Measurements from ENCODE around the gene EIF3F. TPM values are rescaled to one million over a fixed set of nuclear protein-coding genes. Genes with fewer than 3 reads are reported as not detected.

The EIF3F gene
- total RNA-seq, result 259 and 264 TPM in 2 replicates

GRCh38 chr11:7986768-7987559 lies at the start of gene EIF3F:
Gene EIF3F (plus strand): TSS chr11:7987337. CDS start chr11:7987353, 16 bp downstream.

GRCh38 chr11:7941608-7942007 lies 45.5 kb upstream of the EIF3F start, which contains the start of gene OR10A3:
Gene OR10A3 (minus strand): TSS chr11:7941708. CDS start chr11:7939520, 2,188 bp downstream.

GRCh38 chr11:7965386-7965785 lies 21.8 kb upstream of the EIF3F start, which contains the start of gene NLRP10:
Gene NLRP10 (minus strand): TSS chr11:7965447. CDS start chr11:7963495, 1,952 bp downstream.

Other genes starting within 250 kb of the EIF3F start
- not detected in 2 replicates for gene OR5P2, start 190.4 kb upstream of the EIF3F start, total RNA-seq
- not detected in 2 replicates for gene OR5P3, start 156.5 kb upstream of the EIF3F start, total RNA-seq
- gene OR10A6, start 56.1 kb upstream of the EIF3F start, total RNA-seq, result not detected in 2 replicates
- gene OR10A3, start 45.6 kb upstream of the EIF3F start, total RNA-seq, result not detected in 2 replicates
- gene NLRP10, start 21.9 kb upstream of the EIF3F start, total RNA-seq, result not detected in 2 replicates
- gene TUB, start 93.9 kb downstream of the EIF3F start, total RNA-seq, result 7.6 and 10.9 TPM in 2 replicates
- gene RIC3, start 181.7 kb downstream of the EIF3F start, total RNA-seq, result not detected in 2 replicates